GM23248 (cell line): Measurements from ENCODE around the gene MAP3K19.

ENCODE experiments used
- EZH2 ChIP-seq: fragments of 200-600 bp; sonication (generic); IDR thresholded peaks from 2 replicates; pipeline ENCODE4 v1.6.1; 2018; ENCODE audit warnings: antibody characterized with exemption, mild to moderate bottlenecking; ENCODE audit not compliant: insufficient read depth, poor library complexity, severe bottlenecking
- EZH2phosphoT487 ChIP-seq: fragments of 200-600 bp; sonication (generic); IDR thresholded peaks from 2 replicates; pipeline ENCODE4 v1.6.1; 2018; ENCODE audit warnings: antibody characterized with exemption, moderate library complexity, mild to moderate bottlenecking, low read depth; ENCODE audit not compliant: insufficient read depth

- no peak for TF ChIP-seq EZH2phosphoT487
- no peak for TF ChIP-seq EZH2
Measured at GRCh38 chr2:134918526-134919340, 128.5 kb downstream of the MAP3K19 start, which contains the start of gene CCNT2.
